GM12878 (cell line): ENCODE measurements around the gene FAM216A. TPM values are rescaled to one million over a fixed set of nuclear protein-coding genes. Genes with fewer than 3 reads are reported as not detected.

ENCODE experiments used
- BHLHE40 ChIP-seq, 2 experiments: fragments of 450-650 bp in 1 of 2; IDR thresholded peaks; 2 replicates each; pipeline ENCODE4 v1.6.1; 2011 to 2017; ENCODE audit warnings: low read depth in 2 of 2, borderline replicate concordance in 1 of 2, improper control_type of control experiment in 1 of 2, low read length in 1 of 2, mild to moderate bottlenecking in 1 of 2
- CHD2 ChIP-seq: IDR thresholded peaks from 2 replicates; pipeline ENCODE4 v1.6.1; 2011; ENCODE audit warnings: low read depth, low read length, improper control_type of control experiment, borderline replicate concordance
- FOXM1 ChIP-seq: IDR thresholded peaks from 2 replicates; pipeline ENCODE4 v1.6.1; 2012; ENCODE audit warnings: low read depth, mild to moderate bottlenecking, inconsistent platforms, low read length, moderate library complexity
- GABPA ChIP-seq: IDR thresholded peaks from 2 replicates; pipeline ENCODE4 v1.6.1; 2014; ENCODE audit warnings: antibody characterized with exemption, low read depth, mild to moderate bottlenecking, inconsistent platforms
- MEF2A ChIP-seq: IDR thresholded peaks from 2 replicates; pipeline ENCODE4 v1.6.1; 2011; ENCODE audit warnings: low read depth, mild to moderate bottlenecking, low read length, moderate library complexity; ENCODE audit not compliant: insufficient read depth
- MEF2B ChIP-seq: fragments of 450-650 bp; IDR thresholded peaks from 2 replicates; pipeline ENCODE4 v1.6.1; 2018; ENCODE audit warnings: mild to moderate bottlenecking, moderate library complexity; ENCODE audit not compliant: partially characterized antibody, poor library complexity, severe bottlenecking
- POLR2AphosphoS2 ChIP-seq: IDR thresholded peaks from 2 replicates; pipeline ENCODE4 v1.6.1; 2011; ENCODE audit warnings: low read depth, mild to moderate bottlenecking, low read length, improper control_type of control experiment, moderate library complexity
- RCOR1 ChIP-seq: conservative IDR thresholded peaks from 2 replicates; pipeline ENCODE4 v1.6.1; 2012; ENCODE audit warnings: low read depth, low read length, improper control_type of control experiment
- SKIL ChIP-seq: fragments of 450-650 bp; IDR thresholded peaks from 2 replicates; pipeline ENCODE4 v1.6.1; 2017; ENCODE audit warnings: mild to moderate bottlenecking, low read depth, inconsistent platforms; ENCODE audit not compliant: poor library complexity, severe bottlenecking
- YY1 ChIP-seq: IDR thresholded peaks from 2 replicates; pipeline ENCODE4 v1.6.1; 2011; ENCODE audit warnings: low read depth, mild to moderate bottlenecking, low read length
- ZNF592 ChIP-seq: fragments of 450-650 bp; IDR thresholded peaks from 2 replicates; pipeline ENCODE4 v1.6.1; 2017; ENCODE audit warnings: mild to moderate bottlenecking, moderate library complexity
- ZNF687 ChIP-seq: fragments of 450-650 bp; IDR thresholded peaks from 2 replicates; pipeline ENCODE4 v1.6.1; 2017; ENCODE audit warnings: mild to moderate bottlenecking, moderate library complexity
- polyA plus RNA-seq, 11 experiments: library from polyadenylated mRNA; depleted of rRNA in 4 of 11; unstranded in 6 of 11; stranded (reverse) in 5 of 11; fragments of >200 nt; fragmentation: Nextera tagmentation in 4 of 11; fragmentation: Illumina TruSeq in 1 of 11; extraction: Ambion mirVana in 4 of 11; extraction: Trizol in 1 of 11; gene quantifications; 1 replicate in 1 of 11; 2 replicates in 10 of 11; pipeline versions ENCODE4 v1.2.1 to v1.2.3, GENCODE V29; 2011 to 2016; ENCODE audit warnings: inconsistent platforms in 2 of 11, missing spikeins in 2 of 11, low read depth in 1 of 11
- total RNA-seq, 4 experiments: library from RNA; depleted of rRNA in 3 of 4; stranded (reverse); fragments of >200 nt in 3 of 4; fragmentation: Illumina TruSeq in 1 of 4; extraction: Trizol in 1 of 4; gene quantifications; 2 replicates each; pipeline versions ENCODE4 v1.2.1 to v1.2.3, GENCODE V29; 2013 to 2021

Gene FAM216A
- total and polyA plus RNA-seq, 10 of the 15 experiments (the other 5 are each of a cell fraction or from before 2014, with no cell fraction given) = 15.0 to 48.3 (median 35.0) TPM

- TF ChIP-seq ZNF592 (0 out of 2 replicates have a peak, but pooled peaks have one; percentile 1), RCOR1 (no peak), BHLHE40 (IDR thresholded peaks at IDR 0.05; ENCODE audit: borderline replicate concordance in 1 of 2, low read depth in 2 of 2, low read length in 1 of 2) (peak; percentile 48 to 51; a peak in 2 of 4 replicates), CHD2 (peak; percentile 41; the same call in 1 of the 2 replicates), SKIL (no peak), POLR2AphosphoS2 (0 out of 2 replicates have a peak, but pooled peaks have one; percentile 14), FOXM1 (0 out of 2 replicates have a peak, but pooled peaks have one; percentile 20), ZNF687 (peak; percentile 68; the same call in 1 of the 2 replicates), MEF2A (peak; percentile 59; the same call in 1 of the 2 replicates), YY1 (peak; percentile 56; the same call in 1 of the 2 replicates), GABPA (no peak), MEF2B (peak; percentile 35)
Measured at GRCh38 chr12:110530511-110530910, 61.9 kb downstream of the FAM216A start (continued).
